Activated T-cell treated with anti-CD3 and anti-CD28 coated beads, Interleukin-2, amount 50 U/mL, for 24 hours (primary cell): Measurements from ENCODE around the gene CHRNA1.

Source experiments
- DNase-seq: peaks from one replicate; pipeline ENCODE4 v3.0.0-alpha.2; 2020
- H3K27ac Mint-ChIP-seq: 2 replicates; pipeline ENCODE4 v1.8.0; 2020; ENCODE audit warnings: mild to moderate bottlenecking, mixed read lengths
- H3K27me3 Mint-ChIP-seq: 2 replicates; pipeline ENCODE4 v1.8.0; 2020; ENCODE audit warnings: mixed read lengths
- H3K36me3 Mint-ChIP-seq: 2 replicates; pipeline ENCODE4 v1.8.0; 2020; ENCODE audit warnings: low read depth, mixed read lengths
- H3K4me1 Mint-ChIP-seq: 2 replicates; pipeline ENCODE4 v1.8.0; 2020; ENCODE audit warnings: low read depth, mixed read lengths
- H3K4me3 Mint-ChIP-seq: 2 replicates; pipeline ENCODE4 v1.8.0; 2020; ENCODE audit warnings: mild to moderate bottlenecking, moderate library complexity, mixed read lengths
- H3K9me3 Mint-ChIP-seq: 2 replicates; pipeline ENCODE4 v1.8.0; 2020; ENCODE audit warnings: mixed read lengths

CHRNA1 gene

GRCh38 chr2:174702541-174702940 lies 61.7 kb downstream of the CHRNA1 start:
- no peak for DNase-seq
- no peaks in the 10 kb centered on the region for H3K9me3 Mint-ChIP-seq
- no peaks in the 10 kb centered on the region for H3K4me1 Mint-ChIP-seq
- H3K4me3 Mint-ChIP-seq: no peak overlapping the region
- H3K36me3 Mint-ChIP-seq: no peaks in the 10 kb centered on the region
- no peaks in the 10 kb centered on the region for H3K27me3 Mint-ChIP-seq
- no peak overlapping the region for H3K27ac Mint-ChIP-seq

- no peaks in the 10 kb centered on the region for H3K27me3 Mint-ChIP-seq
- H3K4me1 Mint-ChIP-seq: peaks cover 2% of the 10 kb centered on the region
- no peak overlapping the region for H3K4me3 Mint-ChIP-seq
- no peaks in the 10 kb centered on the region for H3K9me3 Mint-ChIP-seq
- H3K27ac Mint-ChIP-seq: no peak overlapping the region
- DNase-seq: no peak
- no peaks in the 10 kb centered on the region for H3K36me3 Mint-ChIP-seq
Measured at GRCh38 chr2:174699993-174700766, 64.1 kb downstream of the CHRNA1 start.
